ENCODE measurements around the gene ANKEF1. TPM values are rescaled to one million over a fixed set of nuclear protein-coding genes. Genes with fewer than 3 reads are reported as not detected.

The ANKEF1 gene
- total and polyA plus RNA-seq, 12 donors = 0.61 to 10.5 (median 3.2) TPM

DNA sequence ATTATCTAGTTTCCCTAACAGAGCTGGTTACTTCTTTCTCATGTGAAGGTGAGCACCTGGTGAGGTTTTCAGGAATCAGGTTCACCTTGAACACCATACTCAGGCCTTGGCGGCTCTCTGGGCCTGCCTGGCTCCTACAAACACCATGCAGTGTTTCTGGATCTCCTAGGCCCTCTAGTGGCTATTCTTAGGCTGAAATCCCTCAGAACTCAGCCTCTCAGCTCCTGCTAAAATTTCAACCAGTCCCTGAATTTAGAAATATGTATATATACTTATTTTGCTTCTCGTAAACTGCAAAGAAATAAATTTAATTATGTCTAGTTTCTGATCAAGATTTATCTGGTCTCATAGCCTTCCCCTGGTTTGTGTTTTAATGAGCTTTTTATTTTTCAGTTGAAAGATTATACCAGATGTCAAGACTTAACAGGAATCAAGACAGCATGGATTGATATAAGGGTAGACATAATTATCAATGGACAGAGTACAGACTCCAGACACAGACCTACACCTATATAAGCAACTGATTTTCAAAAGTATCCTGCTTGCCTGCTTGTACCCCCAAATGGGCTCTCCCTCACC is 55.9 kb downstream of the ANKEF1 start:
- no peak for TF ChIP-seq POLR2A (IDR thresholded peaks at IDR 0.05)
- TF ChIP-seq, protein P1, sequence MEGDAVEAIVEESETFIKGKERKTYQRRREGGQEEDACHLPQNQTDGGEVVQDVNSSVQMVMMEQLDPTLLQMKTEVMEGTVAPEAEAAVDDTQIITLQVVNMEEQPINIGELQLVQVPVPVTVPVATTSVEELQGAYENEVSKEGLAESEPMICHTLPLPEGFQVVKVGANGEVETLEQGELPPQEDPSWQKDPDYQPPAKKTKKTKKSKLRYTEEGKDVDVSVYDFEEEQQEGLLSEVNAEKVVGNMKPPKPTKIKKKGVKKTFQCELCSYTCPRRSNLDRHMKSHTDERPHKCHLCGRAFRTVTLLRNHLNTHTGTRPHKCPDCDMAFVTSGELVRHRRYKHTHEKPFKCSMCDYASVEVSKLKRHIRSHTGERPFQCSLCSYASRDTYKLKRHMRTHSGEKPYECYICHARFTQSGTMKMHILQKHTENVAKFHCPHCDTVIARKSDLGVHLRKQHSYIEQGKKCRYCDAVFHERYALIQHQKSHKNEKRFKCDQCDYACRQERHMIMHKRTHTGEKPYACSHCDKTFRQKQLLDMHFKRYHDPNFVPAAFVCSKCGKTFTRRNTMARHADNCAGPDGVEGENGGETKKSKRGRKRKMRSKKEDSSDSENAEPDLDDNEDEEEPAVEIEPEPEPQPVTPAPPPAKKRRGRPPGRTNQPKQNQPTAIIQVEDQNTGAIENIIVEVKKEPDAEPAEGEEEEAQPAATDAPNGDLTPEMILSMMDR (IDR thresholded peaks at IDR 0.05) = peak; percentile 57 to 84 (median 76)
- H3K4me3 ChIP-seq = no peak overlapping the region
- intact Hi-C loops (cut with DNase I) = loop anchor here in 1 of 2 donors (5.0 kb wide), 1 partner anchor 113 kb away; no protein-coding TSS in a partner anchor
- 18 to 37% (median 28%) methylated on average over 2 of the region's 2 CpGs for WGBS, 4 donors
- H3K27me3 ChIP-seq = no peaks in the 10 kb centered on the region
- no peaks in the 10 kb centered on the region for H3K36me3 ChIP-seq (replicated peaks in 1 of 2)
- H3K4me1 ChIP-seq (replicated peaks in 1 of 2) = peaks cover 0 to 11% of the 10 kb centered on the region in 2 donors
- no peaks in the 10 kb centered on the region for H3K9me3 ChIP-seq (replicated peaks in 1 of 3)
- no peak overlapping the region for H3K27ac ChIP-seq
- DNase-seq = peak; percentile 39 to 73 (median 53)

DNA sequence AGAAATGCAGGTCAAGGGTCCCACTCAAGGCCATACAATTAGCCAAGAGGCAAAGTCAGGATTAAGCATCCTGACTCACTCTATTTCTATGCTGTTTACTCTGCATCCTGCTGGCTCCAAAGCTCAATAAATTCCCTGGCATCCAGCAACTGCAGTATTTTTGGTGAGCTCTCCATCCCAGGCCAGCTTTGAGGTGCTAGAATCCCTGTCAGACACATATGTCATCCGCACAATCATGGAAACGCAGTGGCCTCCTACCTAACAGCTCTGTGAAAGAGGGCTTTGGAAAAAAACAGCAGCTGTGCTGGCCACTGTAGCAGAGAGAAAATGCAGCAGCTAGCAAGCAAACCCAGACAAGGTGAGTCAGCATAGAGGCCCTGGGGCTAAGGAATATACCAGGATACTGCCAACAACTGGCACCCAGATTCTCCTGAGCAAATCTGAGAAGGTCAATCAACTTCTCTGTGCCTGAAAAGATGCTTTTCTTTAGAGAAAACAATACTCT is 58.4 kb downstream of the ANKEF1 start:
- intact Hi-C loops (cut with DNase I) = loop anchor here in 1 of 2 donors (5.0 kb wide), 1 partner anchor 116 kb away; no protein-coding TSS in a partner anchor
- H3K36me3 ChIP-seq (replicated peaks in 1 of 2) = no peaks in the 10 kb centered on the region
- peaks cover 0 to 11% of the 10 kb centered on the region in 2 donors for H3K4me1 ChIP-seq (replicated peaks in 1 of 2)
- 40 to 65% (median 62%) methylated on average over 2 of the region's 2 CpGs for WGBS, 4 donors
- DNase-seq = peak; percentile 4 to 69 (median 43)
- no peak overlapping the region for H3K4me3 ChIP-seq
- H3K27ac ChIP-seq = peak overlapping the region in 3 of 5 donors; percentile 20 to 51 (median 22)
- TF ChIP-seq, protein P1 (IDR thresholded peaks at IDR 0.05) = no peak
- TF ChIP-seq POLR2A (IDR thresholded peaks at IDR 0.05) = no peak
- no peaks in the 10 kb centered on the region for H3K9me3 ChIP-seq (replicated peaks in 1 of 3)
- no peaks in the 10 kb centered on the region for H3K27me3 ChIP-seq

DNA sequence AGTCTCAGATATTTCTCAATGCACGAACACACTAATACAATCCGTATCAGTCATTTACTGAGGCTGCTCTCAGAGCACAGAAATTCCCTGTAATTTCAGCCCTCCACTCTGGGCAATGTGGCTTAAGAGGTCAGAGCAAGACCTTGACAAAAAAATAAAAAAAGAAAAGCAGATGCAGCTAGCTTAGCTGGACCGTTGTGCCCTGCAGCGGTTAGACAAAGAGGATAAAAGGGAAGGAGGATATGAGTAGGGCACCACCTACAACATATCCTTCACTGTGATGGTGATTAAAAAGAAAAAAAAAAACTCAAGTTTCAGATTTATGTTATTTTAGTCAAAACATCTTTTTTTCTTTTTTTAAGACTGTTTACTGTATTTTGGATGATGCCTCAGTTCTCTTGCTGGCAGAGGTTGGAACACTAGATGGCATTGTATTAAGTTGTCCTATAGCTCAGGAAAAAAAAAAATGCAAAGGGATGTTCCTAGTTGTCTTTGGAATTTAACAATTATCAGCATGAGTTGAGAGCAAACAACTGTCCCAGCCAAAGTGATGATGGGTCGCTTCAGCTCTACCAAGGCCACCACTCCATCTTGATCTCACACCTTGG is 59.9 kb downstream of the ANKEF1 start:
- Histone ChIP-seq H3K27ac (no peak overlapping the region), H3K27me3 (no peaks in the 10 kb centered on the region), H3K36me3 (replicated peaks in 1 of 2) (no peaks in the 10 kb centered on the region), H3K4me1 (replicated peaks in 1 of 2) (peaks cover 0 to 11% of the 10 kb centered on the region in 2 donors), H3K9me3 (replicated peaks in 1 of 3) (no peaks in the 10 kb centered on the region), H3K4me3 (no peak overlapping the region)
- no peak for DNase-seq
- TF ChIP-seq, protein P1 (IDR thresholded peaks at IDR 0.05) = no peak
- TF ChIP-seq POLR2A (IDR thresholded peaks at IDR 0.05) = no peak
- intact Hi-C loops (cut with DNase I) = loop anchor here in 1 of 2 donors (5.0 kb wide), 1 partner anchor 117 kb away; no protein-coding TSS in a partner anchor
- 75 to 82% (median 81%) methylated on average over 5 of the region's 5 CpGs for WGBS, 4 donors

DNA sequence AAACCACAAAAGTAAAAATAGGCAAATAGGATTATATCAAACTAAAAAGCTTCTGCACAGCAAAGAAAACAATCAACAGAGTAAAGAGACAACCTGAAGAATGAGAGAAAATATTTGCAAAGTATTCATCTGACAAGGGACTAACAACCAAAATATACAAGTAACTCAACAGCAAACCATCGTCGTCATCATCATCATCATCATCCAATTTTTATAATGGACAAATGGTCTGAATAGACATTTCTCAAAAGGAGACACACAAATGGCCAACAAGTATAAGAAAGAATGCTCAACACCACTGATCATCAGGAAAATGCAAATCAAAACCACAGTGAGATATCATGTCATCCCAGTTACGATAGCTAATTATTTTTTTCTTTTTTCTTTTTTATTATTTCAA is 62.0 kb downstream of the ANKEF1 start:
- WGBS, 4 donors = 87 to 96% (median 94%) methylated on average over 3 of the region's 3 CpGs
- H3K9me3 ChIP-seq (replicated peaks in 1 of 3) = no peaks in the 10 kb centered on the region
- no peak overlapping the region for H3K27ac ChIP-seq
- no peak for DNase-seq
- no peaks in the 10 kb centered on the region for H3K36me3 ChIP-seq (replicated peaks in 1 of 2)
- intact Hi-C loops (cut with DNase I) = no loop called here
- H3K4me3 ChIP-seq = no peak overlapping the region
- peaks cover 0 to 11% of the 10 kb centered on the region in 2 donors for H3K4me1 ChIP-seq (replicated peaks in 1 of 2)
- no peaks in the 10 kb centered on the region for H3K27me3 ChIP-seq
- no peak for TF ChIP-seq POLR2A (IDR thresholded peaks at IDR 0.05)
- TF ChIP-seq, protein P1 (IDR thresholded peaks at IDR 0.05) = no peak
